K562 (cell line): Measurements from ENCODE around the gene ZNF408. TPM values are rescaled to one million over a fixed set of nuclear protein-coding genes. Genes with fewer than 3 reads are reported as not detected.

Experiments
- ATAC-seq: fragments of 200-7000 bp; cut with Tn5 transposase; 3 replicates; pipeline ENCODE4 v1.9.1; 2020; ENCODE audit warnings: moderate library complexity
- BruUV-seq: library from RNA; stranded (reverse); fragments of 400-500 nt; replicated peaks from 2 replicates; lab custom pipeline; 2021; lab: Mats Ljungman, UMichigan
- CTCF ChIA-PET: fragments of 300-600 bp; formaldehyde crosslinking; extraction: SDS; loops from one replicate; lab custom pipeline; 2021; ENCODE audit warnings: low intra/inter-chr PET ratio; lab: Yijun Ruan, JAX
- POLR2A ChIA-PET: fragments of 300-600, 350-650 bp; sonication (Branson Sonifier 250); formaldehyde crosslinking; extraction: SDS; loops from one replicate; lab custom pipeline; 2021; ENCODE audit warnings: antibody characterized with exemption, inconsistent platforms; lab: Yijun Ruan, JAX
- DNase-seq, 4 experiments: peaks; one replicate each; pipeline versions ENCODE4 v3.0.0 to v3.0.0-alpha.2; 2011 to 2018; ENCODE audit warnings: low spot score in 3 of 4, mixed read lengths in 3 of 4; ENCODE audit errors: extremely low read depth in 1 of 4
- FAIRE-seq: peaks from 2 replicates; lab custom pipeline; 2011; peaks lifted over from hg19 to GRCh38; lab: Jason Lieb, UNC
- H2AFZ ChIP-seq: 2 replicates; pipeline ENCODE4 v1.6.0; 2011; ENCODE audit warnings: low read depth, low read length, control low read depth, inconsistent platforms
- H3K27ac ChIP-seq: fragments of 200-600 bp; 3 replicates; pipeline ENCODE4 v1.8.0; 2011; ENCODE audit warnings: low read depth, mild to moderate bottlenecking, control low read depth, inconsistent platforms, low read length, moderate library complexity, mixed read lengths; ENCODE audit errors: extremely low read depth
- H3K27me3 ChIP-seq, 2 experiments: fragments of 300-600 bp in 1 of 2; 2 replicates in 1 of 2; 3 replicates in 1 of 2; pipeline versions ENCODE4 v1.6.0 to v1.8.0; 2011; ENCODE audit warnings: inconsistent platforms in 2 of 2, low read length in 2 of 2, mild to moderate bottlenecking in 1 of 2, mixed read lengths in 1 of 2, moderate library complexity in 1 of 2; ENCODE audit not compliant: control insufficient read depth in 2 of 2, insufficient read depth in 2 of 2
- H3K36me3 ChIP-seq: fragments of 300-600 bp; 3 replicates; pipeline ENCODE4 v1.8.0; 2011; ENCODE audit warnings: mild to moderate bottlenecking, low read length, inconsistent platforms; ENCODE audit not compliant: control insufficient read depth, insufficient read depth
- H3K4me1 ChIP-seq, 2 experiments: fragments of 200-600 bp in 1 of 2; replicated peaks in 1 of 2; 2 replicates in 1 of 2; 3 replicates in 1 of 2; pipeline versions ENCODE4 v1.5.1 to v1.8.0; 2011; ENCODE audit warnings: inconsistent platforms in 2 of 2, low read length in 2 of 2, mild to moderate bottlenecking in 1 of 2, mixed read lengths in 1 of 2, moderate library complexity in 1 of 2; ENCODE audit not compliant: control insufficient read depth in 2 of 2, insufficient read depth in 2 of 2
- H3K4me2 ChIP-seq: 2 replicates; pipeline ENCODE4 v1.6.1; 2011; ENCODE audit warnings: low read length, control low read depth, inconsistent platforms, mixed read lengths; ENCODE audit not compliant: insufficient read depth
- H3K4me3 ChIP-seq: fragments of 200-600 bp; sonication (generic), shearing (Covaris generic); 2 replicates; pipeline ENCODE4 v1.5.1; 2016; ENCODE audit warnings: control low read depth, inconsistent platforms
- H3K79me2 ChIP-seq: fragments of 200-600 bp; 3 replicates; pipeline ENCODE4 v1.8.0; 2011; ENCODE audit warnings: low read length, inconsistent platforms; ENCODE audit not compliant: control insufficient read depth, insufficient read depth
- H3K9ac ChIP-seq, 2 experiments: 2 replicates each; pipeline versions ENCODE4 v1.6.0 to v1.6.1; 2011; ENCODE audit warnings: low read depth in 2 of 2, low read length in 2 of 2, control low read depth in 1 of 2, inconsistent platforms in 1 of 2, mild to moderate bottlenecking in 1 of 2, mixed read lengths in 1 of 2; ENCODE audit not compliant: insufficient read depth in 1 of 2
- H3K9me1 ChIP-seq: one replicate; pipeline ENCODE4 v1.6.0; 2011; ENCODE audit warnings: inconsistent platforms, mild to moderate bottlenecking, low read length, moderate library complexity; ENCODE audit not compliant: control insufficient read depth, insufficient read depth
- H3K9me3 ChIP-seq: replicated peaks from 2 replicates; pipeline ENCODE4 v1.5.1; 2011; ENCODE audit warnings: low read depth, low read length, inconsistent platforms; ENCODE audit not compliant: control insufficient read depth, insufficient read depth
- H4K20me1 ChIP-seq: replicated peaks from 2 replicates; pipeline ENCODE4 v1.6.1; 2011; ENCODE audit warnings: low read length, inconsistent platforms, mixed read lengths; ENCODE audit not compliant: control insufficient read depth, insufficient read depth
- SAFB2 ChIP-seq: fragments of 200-400 bp; formaldehyde crosslinking; IDR thresholded peaks from 2 replicates; pipeline ENCODE4 v1.6.1; 2018; ENCODE audit warnings: borderline replicate concordance, low read length, low read depth, moderate library complexity; ENCODE audit not compliant: severe bottlenecking
- ZKSCAN8 ChIP-seq: fragments of 200-800 bp; sonication (Bioruptor generic); IDR thresholded peaks from 2 replicates; pipeline ENCODE4 v1.6.1; 2016; ENCODE audit warnings: missing genetic modification characterization, missing compliant biosample characterization
- ZNF274 ChIP-seq: IDR thresholded peaks from 2 replicates; pipeline ENCODE4 v1.6.1; 2011; ENCODE audit warnings: low read depth, mild to moderate bottlenecking, low read length, moderate library complexity, borderline replicate concordance
- WGBS: fragments of 100-300 bp; shearing (Covaris generic); methylation state at CpG from one replicate; pipeline ENCODE4 v1.1.6; 2016; ENCODE audit warnings: low coverage, mixed read lengths; ENCODE audit not compliant: insufficient coverage; ENCODE audit errors: missing lambda C conversion rate; 5-methylcytosine and 5-hydroxymethylcytosine counted together
- in situ Hi-C: fragments of 300-500 bp; cut with MboI; formaldehyde crosslinking; loops from 4 replicates; pipeline ENCODE4 v1.15.0; 2018; ENCODE audit warnings: inconsistent platforms, mixed read lengths
- intact Hi-C: fragments of 100-400 bp; cut with micrococcal nuclease; formaldehyde crosslinking; loops from 2 replicates; pipeline ENCODE4 v1.14.2; 2022
- polyA plus RNA-seq, 8 experiments: library from polyadenylated mRNA; depleted of rRNA in 4 of 8; stranded (reverse) in 5 of 8; unstranded in 3 of 8; fragments of >200 nt; fragmentation: Nextera tagmentation in 2 of 8; fragmentation: Illumina TruSeq in 1 of 8; extraction: Ambion mirVana in 2 of 8; extraction: Trizol in 1 of 8; gene quantifications; 2 replicates each; pipeline versions ENCODE4 v1.2.1 to v1.2.3, GENCODE V29; 2011 to 2014; ENCODE audit warnings: inconsistent platforms in 1 of 8, missing spikeins in 1 of 8
- total RNA-seq, 7 experiments: library from RNA; depleted of rRNA in 6 of 7; stranded (reverse); fragments of >200 nt in 6 of 7; fragmentation: Illumina TruSeq in 2 of 7; extraction: Trizol in 2 of 7; gene quantifications; 2 replicates each; pipeline versions ENCODE4 v1.2.1 to v1.2.3, GENCODE V29; 2011 to 2021; ENCODE audit warnings: low replicate concordance in 1 of 7
- TF ChIP-seq, protein P1 (sequence below): fragments of 450-650 bp; IDR thresholded peaks from 2 replicates; pipeline ENCODE4 v1.6.1; 2016; ENCODE audit warnings: mild to moderate bottlenecking

Gene ZNF408
- total and polyA plus RNA-seq, 9 of the 15 experiments (the other 6 are each of a cell fraction or from before 2014, with no cell fraction given), result 0.15 to 18.4 (median 7.4) TPM

DNA sequence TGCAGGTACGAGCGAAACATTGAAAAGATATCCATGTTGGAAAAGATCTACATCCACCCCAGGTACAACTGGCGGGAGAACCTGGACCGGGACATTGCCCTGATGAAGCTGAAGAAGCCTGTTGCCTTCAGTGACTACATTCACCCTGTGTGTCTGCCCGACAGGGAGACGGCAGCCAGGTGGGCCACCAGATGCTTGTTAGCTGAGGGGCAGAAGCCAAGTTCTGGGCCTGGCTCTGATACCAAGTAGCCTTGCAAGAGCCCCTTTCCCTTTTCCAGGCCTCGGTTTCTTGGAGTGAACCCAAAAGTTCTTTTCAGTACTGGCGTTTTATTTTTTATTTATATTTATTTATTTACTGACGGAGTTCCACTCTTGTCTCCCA is 27.8 kb downstream of the ZNF408 start:
- no peaks in the 10 kb centered on the region for H3K79me2 ChIP-seq
- ChIA-PET CTCF (no interaction called here), POLR2A (interaction anchor here (2.1 kb wide), 1 partner anchor 14 kb away, joined by 6 read pairs; no protein-coding TSS in a partner anchor)
- H3K9ac ChIP-seq, result peak overlapping the region in 1 of 2 experiments; percentile 74; a peak in 1 of 4 replicates
- no TSS peak for BruUV-seq
- intact Hi-C loops, result no loop called here
- 55% methylated on average over 9 of the region's 9 CpGs for WGBS
- no peaks in the 10 kb centered on the region for H4K20me1 ChIP-seq
- no peak overlapping the region for H3K4me3 ChIP-seq
- FAIRE-seq, result no peak
- TF ChIP-seq, protein P1, sequence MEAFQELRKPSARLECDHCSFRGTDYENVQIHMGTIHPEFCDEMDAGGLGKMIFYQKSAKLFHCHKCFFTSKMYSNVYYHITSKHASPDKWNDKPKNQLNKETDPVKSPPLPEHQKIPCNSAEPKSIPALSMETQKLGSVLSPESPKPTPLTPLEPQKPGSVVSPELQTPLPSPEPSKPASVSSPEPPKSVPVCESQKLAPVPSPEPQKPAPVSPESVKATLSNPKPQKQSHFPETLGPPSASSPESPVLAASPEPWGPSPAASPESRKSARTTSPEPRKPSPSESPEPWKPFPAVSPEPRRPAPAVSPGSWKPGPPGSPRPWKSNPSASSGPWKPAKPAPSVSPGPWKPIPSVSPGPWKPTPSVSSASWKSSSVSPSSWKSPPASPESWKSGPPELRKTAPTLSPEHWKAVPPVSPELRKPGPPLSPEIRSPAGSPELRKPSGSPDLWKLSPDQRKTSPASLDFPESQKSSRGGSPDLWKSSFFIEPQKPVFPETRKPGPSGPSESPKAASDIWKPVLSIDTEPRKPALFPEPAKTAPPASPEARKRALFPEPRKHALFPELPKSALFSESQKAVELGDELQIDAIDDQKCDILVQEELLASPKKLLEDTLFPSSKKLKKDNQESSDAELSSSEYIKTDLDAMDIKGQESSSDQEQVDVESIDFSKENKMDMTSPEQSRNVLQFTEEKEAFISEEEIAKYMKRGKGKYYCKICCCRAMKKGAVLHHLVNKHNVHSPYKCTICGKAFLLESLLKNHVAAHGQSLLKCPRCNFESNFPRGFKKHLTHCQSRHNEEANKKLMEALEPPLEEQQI, result no peak
- TF ChIP-seq ZNF274 (no peak), SAFB2 (no peak), ZKSCAN8 (CRISPR knock-in tag) (no peak)
- no peak for ATAC-seq
- H3K4me1 ChIP-seq, result peaks cover 0 to 16% of the 10 kb centered on the region in 2 experiments; a peak in 2 of 5 replicates
- no peaks in the 10 kb centered on the region for H3K9me1 ChIP-seq
- in situ Hi-C loops, result no loop called here
- H3K4me2 ChIP-seq, result no peak overlapping the region
- no peaks in the 10 kb centered on the region for H3K27me3 ChIP-seq
- H2AFZ ChIP-seq, result no peak overlapping the region
- no peak for DNase-seq
- no peaks in the 10 kb centered on the region for H3K36me3 ChIP-seq
- no peaks in the 10 kb centered on the region for H3K9me3 ChIP-seq
- no peak overlapping the region for H3K27ac ChIP-seq
